SK-N-SH treated with all-trans-retinoic acid at 6 μM for 48 hours (cell line): ENCODE results near the gene DCAF15.
A peak's percentile ranks its signal among the peaks of the same experiment; 100 is the strongest.

ENCODE experiments used
- ATAC-seq: fragments of 200-7000 bp; cut with Tn5 transposase; 3 replicates; pipeline ENCODE4 v1.9.1; 2020; ENCODE audit warnings: mild to moderate bottlenecking, moderate library complexity
- ARNTL ChIP-seq: fragments of 450-650 bp; formaldehyde crosslinking; IDR thresholded peaks from 2 replicates; pipeline ENCODE4 v1.5.0; 2020; ENCODE audit warnings: low read depth, mild to moderate bottlenecking, moderate library complexity, borderline replicate concordance
- BACH2 ChIP-seq: fragments of 250-450 bp; sonication (Bioruptor Pico); IDR thresholded peaks from 2 replicates; pipeline ENCODE4 v1.9.0; 2021; ENCODE audit warnings: mild to moderate bottlenecking, borderline replicate concordance
- CSDC2 ChIP-seq: fragments of 250-450 bp; sonication (Bioruptor Pico); IDR thresholded peaks from 2 replicates; pipeline ENCODE4 v1.5.0; 2020; ENCODE audit warnings: mild to moderate bottlenecking, moderate library complexity
- ESRRG ChIP-seq: fragments of 250-450 bp; sonication (Bioruptor Pico); IDR thresholded peaks from 2 replicates; pipeline ENCODE4 v1.6.1; 2021; ENCODE audit warnings: mild to moderate bottlenecking
- GLIS3 ChIP-seq: fragments of 250-450 bp; sonication (Bioruptor Pico); IDR thresholded peaks from 2 replicates; pipeline ENCODE4 v1.5.0; 2020; ENCODE audit warnings: mild to moderate bottlenecking, moderate library complexity
- ISL1 ChIP-seq: fragments of 250-450 bp; sonication (Bioruptor Pico); IDR thresholded peaks from 2 replicates; pipeline ENCODE4 v2.1.2; 2022; ENCODE audit warnings: mild to moderate bottlenecking, moderate library complexity
- OSR1 ChIP-seq: fragments of 250-450 bp; sonication (Bioruptor Pico); IDR thresholded peaks from 2 replicates; pipeline ENCODE4 v1.8.0; 2022; ENCODE audit warnings: moderate library complexity, mild to moderate bottlenecking, inconsistent platforms
- PPARA ChIP-seq: fragments of 250-450 bp; sonication (Bioruptor Pico); IDR thresholded peaks from 2 replicates; pipeline ENCODE4 v1.5.0; 2020; ENCODE audit warnings: mild to moderate bottlenecking, borderline replicate concordance
- RARB ChIP-seq: fragments of 250-450 bp; sonication (Bioruptor Pico); IDR thresholded peaks from 2 replicates; pipeline ENCODE4 v1.8.0; 2021; ENCODE audit warnings: mild to moderate bottlenecking, moderate library complexity
- SNAI2 ChIP-seq: fragments of 250-450 bp; sonication (Bioruptor Pico); IDR thresholded peaks from 2 replicates; pipeline ENCODE4 v1.5.0; 2020; ENCODE audit warnings: mild to moderate bottlenecking, moderate library complexity
- TCF4 ChIP-seq: fragments of 250-450 bp; sonication (Bioruptor Pico); IDR thresholded peaks from 2 replicates; pipeline ENCODE4 v1.8.0; 2021; ENCODE audit warnings: mild to moderate bottlenecking, moderate library complexity, borderline replicate concordance
- TSHZ2 ChIP-seq: fragments of 250-450 bp; sonication (Bioruptor Pico); IDR thresholded peaks from 2 replicates; pipeline ENCODE4 v1.5.0; 2020; ENCODE audit warnings: mild to moderate bottlenecking, moderate library complexity
- ZC3H10 ChIP-seq: fragments of 250-450 bp; sonication (Bioruptor Pico); IDR thresholded peaks from 2 replicates; pipeline ENCODE4 v1.5.1; 2021; ENCODE audit warnings: mild to moderate bottlenecking, moderate library complexity
- ZFP3 ChIP-seq: fragments of 250-450 bp; sonication (Bioruptor Pico); IDR thresholded peaks from 2 replicates; pipeline ENCODE4 v1.5.0; 2020; ENCODE audit warnings: mild to moderate bottlenecking, moderate library complexity
- ZNF70 ChIP-seq: fragments of 450-650 bp; formaldehyde crosslinking; IDR thresholded peaks from 2 replicates; pipeline ENCODE4 v1.5.0; 2020; ENCODE audit warnings: mild to moderate bottlenecking, moderate library complexity
- TF ChIP-seq, protein P1 (sequence below): fragments of 250-450 bp; sonication (Bioruptor Pico); IDR thresholded peaks from 2 replicates; pipeline ENCODE4 v1.8.0; 2020; ENCODE audit warnings: mild to moderate bottlenecking, moderate library complexity, borderline replicate concordance
- TF ChIP-seq, protein P2 (sequence below): fragments of 250-450 bp; sonication (Bioruptor Pico); IDR thresholded peaks from 2 replicates; pipeline ENCODE4 v1.8.0; 2021; ENCODE audit warnings: low read depth, mild to moderate bottlenecking, moderate library complexity, borderline replicate concordance

DCAF15 gene

GRCh38 chr19:13935765-13936510 is 16.4 kb upstream of the DCAF15 start:
- ATAC-seq = no peak
- TF ChIP-seq CSDC2 (CRISPR knock-in tag) (no peak), RARB (CRISPR knock-in tag) (no peak), ESRRG (CRISPR knock-in tag) (no peak), ISL1 (CRISPR knock-in tag) (no peak), ZNF70 (CRISPR knock-in tag) (no peak), BACH2 (CRISPR knock-in tag) (no peak), OSR1 (CRISPR knock-in tag) (no peak), GLIS3 (CRISPR knock-in tag) (no peak), SNAI2 (CRISPR knock-in tag) (no peak), ZC3H10 (CRISPR knock-in tag) (no peak), ARNTL (CRISPR knock-in tag) (no peak), TCF4 (CRISPR knock-in tag) (no peak), PPARA (CRISPR knock-in tag) (no peak), ZFP3 (CRISPR knock-in tag) (no peak), TSHZ2 (CRISPR knock-in tag) (no peak)
- TF ChIP-seq, protein P1, sequence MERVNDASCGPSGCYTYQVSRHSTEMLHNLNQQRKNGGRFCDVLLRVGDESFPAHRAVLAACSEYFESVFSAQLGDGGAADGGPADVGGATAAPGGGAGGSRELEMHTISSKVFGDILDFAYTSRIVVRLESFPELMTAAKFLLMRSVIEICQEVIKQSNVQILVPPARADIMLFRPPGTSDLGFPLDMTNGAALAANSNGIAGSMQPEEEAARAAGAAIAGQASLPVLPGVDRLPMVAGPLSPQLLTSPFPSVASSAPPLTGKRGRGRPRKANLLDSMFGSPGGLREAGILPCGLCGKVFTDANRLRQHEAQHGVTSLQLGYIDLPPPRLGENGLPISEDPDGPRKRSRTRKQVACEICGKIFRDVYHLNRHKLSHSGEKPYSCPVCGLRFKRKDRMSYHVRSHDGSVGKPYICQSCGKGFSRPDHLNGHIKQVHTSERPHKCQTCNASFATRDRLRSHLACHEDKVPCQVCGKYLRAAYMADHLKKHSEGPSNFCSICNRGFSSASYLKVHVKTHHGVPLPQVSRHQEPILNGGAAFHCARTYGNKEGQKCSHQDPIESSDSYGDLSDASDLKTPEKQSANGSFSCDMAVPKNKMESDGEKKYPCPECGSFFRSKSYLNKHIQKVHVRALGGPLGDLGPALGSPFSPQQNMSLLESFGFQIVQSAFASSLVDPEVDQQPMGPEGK = no peak
- TF ChIP-seq, protein P2, sequence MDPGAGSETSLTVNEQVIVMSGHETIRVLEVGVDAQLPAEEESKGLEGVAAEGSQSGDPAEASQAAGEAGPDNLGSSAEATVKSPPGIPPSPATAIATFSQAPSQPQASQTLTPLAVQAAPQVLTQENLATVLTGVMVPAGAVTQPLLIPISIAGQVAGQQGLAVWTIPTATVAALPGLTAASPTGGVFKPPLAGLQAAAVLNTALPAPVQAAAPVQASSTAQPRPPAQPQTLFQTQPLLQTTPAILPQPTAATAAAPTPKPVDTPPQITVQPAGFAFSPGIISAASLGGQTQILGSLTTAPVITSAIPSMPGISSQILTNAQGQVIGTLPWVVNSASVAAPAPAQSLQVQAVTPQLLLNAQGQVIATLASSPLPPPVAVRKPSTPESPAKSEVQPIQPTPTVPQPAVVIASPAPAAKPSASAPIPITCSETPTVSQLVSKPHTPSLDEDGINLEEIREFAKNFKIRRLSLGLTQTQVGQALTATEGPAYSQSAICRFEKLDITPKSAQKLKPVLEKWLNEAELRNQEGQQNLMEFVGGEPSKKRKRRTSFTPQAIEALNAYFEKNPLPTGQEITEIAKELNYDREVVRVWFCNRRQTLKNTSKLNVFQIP = no peak

DNA sequence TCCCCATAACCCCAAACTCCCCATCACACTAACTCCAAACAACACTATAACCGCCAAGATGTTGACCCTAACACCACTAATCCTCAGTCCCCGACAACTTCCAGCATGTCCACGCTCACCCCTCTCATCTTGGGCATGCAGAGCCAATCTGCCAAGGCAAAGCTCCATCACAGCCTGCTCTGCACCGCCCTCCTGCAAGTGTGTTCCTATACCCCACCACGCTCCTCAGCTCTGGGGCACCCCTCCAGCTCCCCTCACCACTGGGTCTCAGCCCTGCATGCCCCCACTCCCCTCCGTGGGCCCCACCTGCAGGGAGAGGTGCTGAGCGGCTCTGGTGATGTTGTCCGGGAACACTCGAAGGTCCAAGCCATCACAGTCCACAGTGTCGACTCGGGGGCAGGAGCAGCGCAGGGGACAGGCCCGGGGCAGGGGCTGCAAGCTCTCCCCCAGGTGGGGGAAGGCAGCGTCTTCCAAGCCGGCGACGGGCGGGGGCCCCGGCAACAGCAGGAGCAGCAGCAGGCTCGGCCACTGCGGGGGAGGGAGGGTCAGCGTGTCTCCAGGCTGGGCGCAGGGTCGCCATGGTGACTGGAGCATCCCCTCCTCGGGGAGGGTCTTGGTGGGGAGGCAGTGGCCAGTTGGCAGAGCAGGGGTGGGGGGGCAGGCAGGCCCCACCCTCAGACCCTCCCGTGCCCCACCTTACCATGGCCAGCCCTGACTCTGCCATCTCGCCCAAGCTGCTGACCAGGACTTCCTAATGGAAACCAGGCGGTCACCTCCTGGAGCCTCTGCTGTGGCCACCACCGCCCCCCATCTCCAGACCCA is 14.6 kb upstream of the DCAF15 start:
- peak; percentile 79 for ATAC-seq

More for the DNA sequence above, 14.6 kb upstream of the DCAF15 start:
- TF ChIP-seq TSHZ2 (CRISPR knock-in tag) = no peak
- TF ChIP-seq, protein P1 = peak; percentile 27; the same call in 1 of the 2 replicates
